Naive thymus-derived CD8-positive, alpha-beta T cell (primary cell): ENCODE measurements around the gene ARRDC5. TPM values are rescaled to one million over a fixed set of nuclear protein-coding genes. Genes with fewer than 3 reads are reported as not detected.
A peak's percentile ranks its signal among the peaks of the same experiment; 100 is the strongest.
"Not testable (repeated sequence)": the region's sequence is repeated elsewhere in the genome, so short reads cannot be mapped to it uniquely, and the experiment has no call there.

ENCODE experiments used
- ATAC-seq, 2 donors: fragments of 150-1000 bp; cut with Tn5 transposase in 1 of 2; sonication (Bioruptor Pico), chemical (Tn5 transposase) in 1 of 2; 1 replicate in 1 of 2; 2 replicates in 1 of 2; pipeline ENCODE4 v1.10.0; 2021; ENCODE audit warnings: mild to moderate bottlenecking in 2 of 2, moderate library complexity in 2 of 2
- POLR2A ChIA-PET: fragments of 350-600 bp; sonication (Branson Sonifier 250); formaldehyde crosslinking; loops from one replicate; lab custom pipeline; 2021; ENCODE audit warnings: antibody characterized with exemption; lab: Charles Lee
- DNase-seq, 10 donors: peaks; one replicate each; pipeline versions ENCODE4 v3.0.0 to v3.0.0-alpha.2; 2020 to 2022
- H3K27ac Mint-ChIP-seq, 10 donors: one replicate each; pipeline ENCODE4 v1.8.0; 2020 to 2022; ENCODE audit warnings: mild to moderate bottlenecking in 10 of 10, mixed read lengths in 10 of 10, moderate library complexity in 4 of 10, inconsistent platforms in 1 of 10
- H3K27me3 Mint-ChIP-seq, 5 donors: one replicate each; pipeline ENCODE4 v1.8.0; 2021 to 2022; ENCODE audit warnings: mixed read lengths in 5 of 5
- H3K36me3 Mint-ChIP-seq, 3 donors: one replicate each; pipeline ENCODE4 v1.8.0; 2020 to 2022; ENCODE audit warnings: mixed read lengths in 3 of 3, mild to moderate bottlenecking in 2 of 3, inconsistent platforms in 1 of 3
- H3K4me1 Mint-ChIP-seq, 4 donors: one replicate each; pipeline ENCODE4 v1.8.0; 2021 to 2022; ENCODE audit warnings: mixed read lengths in 4 of 4
- H3K4me3 Mint-ChIP-seq, 10 donors: one replicate each; pipeline ENCODE4 v1.8.0; 2020 to 2022; ENCODE audit warnings: mild to moderate bottlenecking in 10 of 10, mixed read lengths in 10 of 10, moderate library complexity in 6 of 10, inconsistent platforms in 1 of 10
- H3K9me3 Mint-ChIP-seq, 9 donors: one replicate each; pipeline ENCODE4 v1.8.0; 2020 to 2022; ENCODE audit warnings: mixed read lengths in 9 of 9, mild to moderate bottlenecking in 3 of 9, inconsistent platforms in 1 of 9, moderate library complexity in 1 of 9
- polyA plus RNA-seq, 3 donors: library from polyadenylated mRNA; unstranded; fragments of 300-500 nt; fragmentation: Illumina TruSeq; gene quantifications; one replicate each; pipeline ENCODE4 v1.2.3, GENCODE V29; 2021
- total RNA-seq, 8 experiments: library from RNA in 2 of 8; stranded (reverse) in 2 of 8; gene quantifications; one replicate each; pipeline ENCODE4 v1.2.3 and lab custom pipeline; 2021 to 2026

Gene ARRDC5
- total and polyA plus RNA-seq, 5 experiments from 2014 or later, result 2.3 to 34.2 (median 5.9) TPM

- ATAC-seq (peak in 1 of 2 donors; percentile 1), DNase-seq (peak in 3 of 10 donors; percentile 13 to 52 (median 13))
- Mint-ChIP-seq H3K27me3 (no peaks in the 10 kb centered on the region), H3K36me3 (peaks cover 0 to 48% (median 4%) of the 10 kb centered on the region in 3 donors), H3K4me3 (peak within 1 kb of the TSS; percentile 97 to 100 (median 100)), H3K4me1 (peaks cover 25 to 75% (median 61%) of the 10 kb centered on the region in 4 donors), H3K27ac (peak within 1 kb of the TSS in 7 of 10 donors; percentile 3 to 99 (median 61)), H3K9me3 (no peaks in the 10 kb centered on the region)
- POLR2A ChIA-PET, result interaction anchor here (1.0 to 1.5 kb wide), 2 partner anchors 39 to 59 kb away, joined by 3 to 4 read pairs; partner anchors contain the start of gene KDM4B
These were observed 6.6 kb upstream of the ARRDC5 start, which contains the start of gene UHRF1 for GRCh38 chr19:4909156-4909896. TSS of gene UHRF1 (plus strand) at chr19:4909501. CDS start at chr19:4910886, 1,385 bp downstream.

DNA sequence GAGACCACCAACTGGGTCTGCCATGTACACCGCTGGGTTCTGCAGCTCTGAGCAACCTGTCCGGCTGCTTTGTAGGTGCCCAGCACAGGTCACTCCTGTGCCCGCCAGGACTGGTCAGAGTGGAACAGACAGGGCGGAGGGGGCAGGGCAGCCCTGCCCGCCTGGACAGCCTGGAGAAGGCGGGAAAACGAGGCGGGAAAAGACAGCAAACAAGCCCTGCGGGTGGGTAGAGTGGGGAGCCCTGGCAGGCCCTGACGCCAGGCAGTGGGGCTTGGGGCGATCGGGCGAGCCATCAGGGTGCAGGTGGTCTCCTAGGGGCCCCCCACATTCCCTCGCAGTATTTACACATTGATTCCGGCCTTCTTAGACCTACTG, 6.1 kb upstream of the ARRDC5 start:
- Mint-ChIP-seq H3K27me3 (no peaks in the 10 kb centered on the region), H3K27ac (peak overlapping the region in 5 of 10 donors; percentile 38 to 81 (median 61)), H3K9me3 (no peaks in the 10 kb centered on the region), H3K36me3 (peaks cover 0 to 45% (median 0%) of the 10 kb centered on the region in 3 donors), H3K4me3 (peak overlapping the region; percentile 57 to 80 (median 60)), H3K4me1 (peaks cover 20 to 72% (median 56%) of the 10 kb centered on the region in 4 donors)
- ATAC-seq (no peak), DNase-seq (no peak)
- POLR2A ChIA-PET, result interaction anchor here (1.0 to 1.5 kb wide), 2 partner anchors 38 to 60 kb away, joined by 3 to 4 read pairs; partner anchors contain the start of gene KDM4B

- H3K27me3 Mint-ChIP-seq, result no peaks in the 10 kb centered on the region
- peaks cover 20 to 71% (median 53%) of the 10 kb centered on the region in 4 donors for H3K4me1 Mint-ChIP-seq
- POLR2A ChIA-PET, result interaction anchor here (1.5 kb wide), 1 partner anchor 38 kb away, joined by 3 read pairs; no protein-coding TSS in a partner anchor
- peak in 1 of 10 donors; percentile 32 for DNase-seq
- H3K36me3 Mint-ChIP-seq, result peaks cover 0 to 41% (median 0%) of the 10 kb centered on the region in 3 donors
- ATAC-seq, result no peak
- H3K9me3 Mint-ChIP-seq, result no peaks in the 10 kb centered on the region
- peak overlapping the region; percentile 57 to 80 (median 60) for H3K4me3 Mint-ChIP-seq
- peak overlapping the region in 8 of 10 donors; percentile 2 to 81 (median 48) for H3K27ac Mint-ChIP-seq
These were observed 5.7 kb upstream of the ARRDC5 start for GRCh38 chr19:4908360-4908759.

GRCh38 chr19:4906963-4907362, 4.3 kb upstream of the ARRDC5 start:
- peaks cover 0 to 41% (median 0%) of the 10 kb centered on the region in 3 donors for H3K36me3 Mint-ChIP-seq
- H3K4me3 Mint-ChIP-seq, result no peak overlapping the region
- no peaks in the 10 kb centered on the region for H3K9me3 Mint-ChIP-seq
- H3K27ac Mint-ChIP-seq, result peak overlapping the region in 3 of 10 donors; percentile 24 to 32 (median 27)
- peaks cover 18 to 67% (median 47%) of the 10 kb centered on the region in 4 donors for H3K4me1 Mint-ChIP-seq
- peak in 1 of 10 donors; percentile 6 for DNase-seq
- POLR2A ChIA-PET, result no interaction called here
- ATAC-seq, result no peak
- no peaks in the 10 kb centered on the region for H3K27me3 Mint-ChIP-seq

- ATAC-seq, result no peak
- Mint-ChIP-seq H3K4me3 (no peak overlapping the region), H3K27me3 (no peaks in the 10 kb centered on the region), H3K9me3 (no peaks in the 10 kb centered on the region), H3K4me1 (peaks cover 11 to 54% (median 34%) of the 10 kb centered on the region in 4 donors), H3K27ac (peak overlapping the region in 3 of 10 donors; percentile 11 to 52 (median 51)), H3K36me3 (peaks cover 0 to 45% (median 0%) of the 10 kb centered on the region in 3 donors)
- POLR2A ChIA-PET, result interaction anchor here (0.6 to 1.0 kb wide), 2 partner anchors 11 to 110 kb away, joined by 3 to 4 read pairs; no protein-coding TSS in a partner anchor
- no peak for DNase-seq
These were observed 1.8 kb upstream of the ARRDC5 start for GRCh38 chr19:4904481-4904880.

- DNase-seq, H3K4me3 Mint-ChIP-seq, H3K27me3 Mint-ChIP-seq, POLR2A ChIA-PET, H3K9me3 Mint-ChIP-seq, ATAC-seq: not testable (repeated sequence)
- peak overlapping the region in 1 of 10 donors; percentile 44 for H3K27ac Mint-ChIP-seq
- peaks cover 8 to 34% (median 19%) of the 10 kb centered on the region in 4 donors for H3K4me1 Mint-ChIP-seq
- peaks cover 0 to 46% (median 0%) of the 10 kb centered on the region in 3 donors for H3K36me3 Mint-ChIP-seq
These were observed 1.8 kb downstream of the ARRDC5 start for GRCh38 chr19:4900879-4901278.

DNA sequence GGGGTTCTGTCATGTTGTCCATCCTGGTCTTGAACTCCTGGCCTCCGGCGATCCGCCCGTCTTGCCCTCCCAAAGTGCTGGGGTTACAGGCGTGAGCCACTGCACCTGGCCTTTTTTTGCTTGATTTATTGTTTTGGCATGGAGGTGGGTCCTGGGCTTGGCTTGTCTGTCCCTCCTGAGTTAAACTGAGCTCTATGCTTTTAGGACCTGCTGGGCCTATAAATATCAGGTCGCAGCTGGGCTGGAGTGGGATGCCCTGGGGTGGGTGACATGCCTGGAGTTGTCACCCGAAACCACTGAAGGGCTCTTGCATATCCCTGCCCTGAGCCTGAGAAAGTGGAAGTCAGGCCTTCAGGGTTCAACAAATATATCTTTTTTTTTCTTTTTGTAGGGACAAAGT, 5.5 kb downstream of the ARRDC5 start:
- Mint-ChIP-seq H3K4me1 (peaks cover 5 to 20% (median 13%) of the 10 kb centered on the region in 4 donors), H3K4me3 (no peak overlapping the region), H3K36me3 (peaks cover 0 to 41% (median 0%) of the 10 kb centered on the region in 3 donors), H3K9me3 (no peaks in the 10 kb centered on the region), H3K27ac (peak overlapping the region in 4 of 10 donors; percentile 27 to 69 (median 48)), H3K27me3 (no peaks in the 10 kb centered on the region)
- ATAC-seq (no peak), DNase-seq (no peak)
- POLR2A ChIA-PET, result interaction anchor here (1.5 kb wide), 1 partner anchor 14 kb away, joined by 5 read pairs; no protein-coding TSS in a partner anchor

DNA sequence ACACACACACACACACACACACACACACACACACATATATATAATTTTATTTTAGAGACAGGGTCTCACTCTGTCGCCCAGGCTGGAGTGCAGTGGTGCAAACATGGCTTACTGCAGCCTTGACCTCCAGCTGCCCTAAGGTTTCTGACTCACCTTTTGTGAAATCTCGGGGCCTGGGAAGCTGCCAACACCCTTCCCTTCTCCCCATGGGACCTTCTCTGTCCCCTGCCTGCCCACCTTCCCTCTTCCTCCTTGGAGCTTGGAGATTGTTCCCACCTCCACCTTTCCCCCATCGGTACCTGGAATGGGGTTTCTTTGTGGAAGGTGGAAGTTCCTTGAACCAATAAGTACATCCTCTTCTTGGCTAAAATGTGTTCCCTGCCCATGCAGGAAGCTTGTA, 6.3 kb downstream of the ARRDC5 start:
- Mint-ChIP-seq H3K4me3 (no peak overlapping the region), H3K27ac (peak overlapping the region in 5 of 10 donors; percentile 32 to 63 (median 47)), H3K4me1 (peaks cover 0 to 16% (median 10%) of the 10 kb centered on the region in 4 donors), H3K36me3 (peaks cover 0 to 41% (median 0%) of the 10 kb centered on the region in 3 donors), H3K9me3 (no peaks in the 10 kb centered on the region), H3K27me3 (no peaks in the 10 kb centered on the region)
- no peak for DNase-seq
- ATAC-seq, result no peak
- POLR2A ChIA-PET, result no interaction called here

DNA sequence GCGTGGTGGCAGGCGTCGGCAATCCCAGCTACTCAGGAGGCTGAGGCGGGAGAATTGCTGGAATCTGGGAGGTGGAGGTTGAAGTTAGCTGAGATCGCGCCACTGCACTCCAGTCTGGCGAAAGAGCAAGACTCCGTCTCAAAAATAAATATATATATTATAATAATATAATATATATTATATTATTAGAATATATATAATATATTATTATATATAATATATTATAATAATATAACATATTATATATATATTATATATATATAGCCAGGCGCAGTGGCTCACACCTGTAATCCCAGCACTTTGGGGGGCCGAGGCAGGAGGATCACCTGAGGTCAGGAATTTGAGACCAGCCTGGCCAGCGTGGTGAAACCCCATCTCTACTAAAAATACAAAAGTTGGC, 9.7 kb downstream of the ARRDC5 start:
- ATAC-seq, H3K9me3 Mint-ChIP-seq, POLR2A ChIA-PET, DNase-seq, H3K4me3 Mint-ChIP-seq, H3K27me3 Mint-ChIP-seq: not testable (repeated sequence)
- H3K27ac Mint-ChIP-seq, result peak overlapping the region in 1 of 10 donors; percentile 35
- peaks cover 0 to 19% (median 11%) of the 10 kb centered on the region in 4 donors for H3K4me1 Mint-ChIP-seq
- H3K36me3 Mint-ChIP-seq, result peaks cover 0 to 48% (median 4%) of the 10 kb centered on the region in 3 donors

DNA sequence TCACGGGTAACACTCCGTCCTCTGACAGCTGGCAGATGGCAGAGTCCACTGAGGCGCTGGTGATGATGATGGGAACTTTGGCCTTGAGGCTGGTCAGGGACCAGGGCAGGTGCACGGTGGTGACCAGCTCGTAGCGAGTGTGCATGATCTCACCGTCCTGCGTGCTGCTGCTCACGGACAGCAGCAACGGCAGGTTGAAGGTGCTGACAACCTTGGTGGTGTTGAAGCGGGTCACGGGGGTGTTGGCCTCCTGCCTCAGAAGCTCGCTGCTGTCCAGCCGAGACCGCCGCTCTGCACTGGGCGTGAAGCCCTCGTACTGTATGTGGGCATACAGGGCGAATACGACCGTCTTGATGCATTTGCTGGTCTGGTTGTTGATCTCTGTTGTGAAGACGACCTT, 11.6 kb downstream of the ARRDC5 start:
- no peak for DNase-seq
- Mint-ChIP-seq H3K4me3 (no peak overlapping the region), H3K36me3 (peaks cover 0 to 35% (median 4%) of the 10 kb centered on the region in 3 donors), H3K27me3 (no peaks in the 10 kb centered on the region), H3K9me3 (no peaks in the 10 kb centered on the region), H3K27ac (peak overlapping the region in 1 of 10 donors; percentile 32), H3K4me1 (peaks cover 0 to 13% (median 8%) of the 10 kb centered on the region in 4 donors)
- POLR2A ChIA-PET, result interaction anchor here (0.6 to 0.9 kb wide), 3 partner anchors 26 to 134 kb away, joined by 3 to 4 read pairs (median 3); no protein-coding TSS in a partner anchor
- no peak for ATAC-seq

DNA sequence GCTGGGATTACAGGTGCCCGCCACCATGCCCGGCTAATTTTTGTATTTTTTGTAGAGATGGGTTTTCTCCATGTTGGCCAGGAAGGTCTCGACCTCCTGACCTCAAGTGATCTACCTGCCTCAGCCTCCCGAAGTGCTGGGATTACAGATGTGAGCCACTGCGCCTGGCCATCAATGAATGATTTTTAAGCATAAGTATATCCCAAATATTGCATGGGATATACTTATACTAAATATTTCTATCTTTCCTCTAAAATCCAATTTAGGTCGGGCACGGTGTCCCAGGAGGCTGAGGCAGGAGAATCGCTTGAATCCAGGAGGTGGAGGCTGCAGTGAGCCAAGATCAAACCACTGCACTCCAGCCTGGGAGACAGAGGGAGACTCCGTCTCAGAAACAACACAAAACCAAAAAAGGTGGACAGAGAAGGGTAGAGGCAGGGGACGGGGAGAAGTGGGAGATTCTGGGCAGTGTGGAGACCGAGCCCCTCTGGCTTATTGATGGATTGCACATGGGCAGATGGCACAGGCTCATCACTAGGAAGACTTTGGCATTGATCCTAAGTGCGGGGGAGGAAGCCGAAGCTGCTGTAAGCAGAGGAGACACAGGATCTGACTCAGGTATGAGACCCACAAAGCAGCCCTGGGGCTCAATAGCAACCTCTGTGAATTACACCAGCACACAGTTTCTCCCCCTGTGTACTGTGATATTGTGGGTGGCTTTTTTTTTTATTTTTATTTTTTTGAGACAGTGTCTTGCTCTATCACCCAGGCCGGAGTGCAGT, 13.5 kb downstream of the ARRDC5 start:
- H3K27ac Mint-ChIP-seq, result no peak overlapping the region
- H3K9me3 Mint-ChIP-seq, result no peaks in the 10 kb centered on the region
- peaks cover 0 to 3% (median 2%) of the 10 kb centered on the region in 4 donors for H3K4me1 Mint-ChIP-seq
- POLR2A ChIA-PET, result interaction anchor here (0.7 kb wide), 1 partner anchor 24 kb away, joined by 6 read pairs; no protein-coding TSS in a partner anchor
- H3K27me3 Mint-ChIP-seq, result no peaks in the 10 kb centered on the region
- no peak overlapping the region for H3K4me3 Mint-ChIP-seq
- H3K36me3 Mint-ChIP-seq, result peaks cover 0 to 23% (median 4%) of the 10 kb centered on the region in 3 donors
- DNase-seq (no peak), ATAC-seq (no peak)

- not testable (repeated sequence) for H3K4me3 Mint-ChIP-seq, H3K27me3 Mint-ChIP-seq
These were observed 14.9 kb downstream of the ARRDC5 start for GRCh38 chr19:4887803-4888202.

More at GRCh38 chr19:4887803-4888202, 14.9 kb downstream of the ARRDC5 start:
- H3K4me1 Mint-ChIP-seq, POLR2A ChIA-PET, ATAC-seq, DNase-seq, H3K27ac Mint-ChIP-seq, H3K9me3 Mint-ChIP-seq: not testable (repeated sequence)
- peaks cover 0 to 23% (median 4%) of the 10 kb centered on the region in 3 donors for H3K36me3 Mint-ChIP-seq
